K562 (cell line): ENCODE data around the gene CYTH1. TPM values are rescaled to one million over a fixed set of nuclear protein-coding genes. Genes with fewer than 3 reads are reported as not detected.

Experiments used
- DDX20 ChIP-seq: fragments of 450-650 bp; IDR thresholded peaks from 2 replicates; pipeline ENCODE4 v1.6.1; 2016; ENCODE audit warnings: missing genetic modification characterization, low read depth, mild to moderate bottlenecking, missing compliant biosample characterization, moderate library complexity
- SP2 ChIP-seq: IDR thresholded peaks from 2 replicates; pipeline ENCODE4 v1.6.1; 2011; ENCODE audit warnings: mild to moderate bottlenecking, low read depth, low read length, moderate library complexity; ENCODE audit not compliant: poor library complexity, severe bottlenecking; ENCODE audit errors: extremely low read depth
- STAG1 ChIP-seq: sonication (generic); formaldehyde crosslinking; IDR thresholded peaks from 2 replicates; pipeline ENCODE4 v1.5.0; 2020; ENCODE audit warnings: missing genetic modification reagents, borderline replicate concordance
- TBL1XR1 ChIP-seq, 2 experiments: IDR thresholded peaks; 2 replicates each; pipeline ENCODE4 v1.6.1; 2012; ENCODE audit warnings: improper control_type of control experiment in 2 of 2, low read length in 2 of 2, mild to moderate bottlenecking in 1 of 2
- YY1 ChIP-seq, 3 experiments: IDR thresholded peaks; 2 replicates each; pipeline ENCODE4 v1.6.1; 2011; ENCODE audit warnings: low read length in 2 of 3, mild to moderate bottlenecking in 2 of 3, moderate library complexity in 2 of 3, borderline replicate concordance in 1 of 3, control low read depth in 1 of 3, low read depth in 1 of 3; ENCODE audit not compliant: insufficient read depth in 3 of 3, insufficient replicate concordance in 2 of 3, control insufficient read depth in 1 of 3, insufficient read length in 1 of 3; ENCODE audit errors: extremely low read depth in 1 of 3
- ZNF124 ChIP-seq: sonication (generic); formaldehyde crosslinking; IDR thresholded peaks from 2 replicates; pipeline ENCODE4 v1.8.1; 2022; ENCODE audit warnings: missing genetic modification reagents
- ZNF165 ChIP-seq: fragments of 250-450 bp; sonication (Bioruptor Pico); IDR thresholded peaks from 2 replicates; pipeline ENCODE4 v1.4.0; 2020; ENCODE audit warnings: borderline replicate concordance
- ZNF551 ChIP-seq: fragments of 250-450 bp; sonication (Bioruptor Pico); IDR thresholded peaks from 2 replicates; pipeline ENCODE4 v1.5.0; 2021; ENCODE audit warnings: mild to moderate bottlenecking, moderate library complexity
- polyA plus RNA-seq, 8 experiments: library from polyadenylated mRNA; depleted of rRNA in 4 of 8; stranded (reverse) in 5 of 8; unstranded in 3 of 8; fragments of >200 nt; fragmentation: Nextera tagmentation in 2 of 8; fragmentation: Illumina TruSeq in 1 of 8; extraction: Ambion mirVana in 2 of 8; extraction: Trizol in 1 of 8; gene quantifications; 2 replicates each; pipeline versions ENCODE4 v1.2.1 to v1.2.3, GENCODE V29; 2011 to 2014; ENCODE audit warnings: inconsistent platforms in 1 of 8, missing spikeins in 1 of 8
- total RNA-seq, 7 experiments: library from RNA; depleted of rRNA in 6 of 7; stranded (reverse); fragments of >200 nt in 6 of 7; fragmentation: Illumina TruSeq in 2 of 7; extraction: Trizol in 2 of 7; gene quantifications; 2 replicates each; pipeline versions ENCODE4 v1.2.1 to v1.2.3, GENCODE V29; 2011 to 2021; ENCODE audit warnings: low replicate concordance in 1 of 7
- TF ChIP-seq, protein P1 (sequence below), 2 experiments: fragments of 250-450 bp in 1 of 2; fragments of 450-650 bp in 1 of 2; sonication (Bioruptor Pico) in 1 of 2; IDR thresholded peaks; 2 replicates each; pipeline versions ENCODE4 v1.6.1 to v1.8.0; 2016 to 2021; ENCODE audit warnings: mild to moderate bottlenecking in 2 of 2, moderate library complexity in 2 of 2, missing compliant biosample characterization in 1 of 2, missing genetic modification characterization in 1 of 2
- TF ChIP-seq, protein P2 (sequence below): sonication (generic); formaldehyde crosslinking; IDR thresholded peaks from 2 replicates; pipeline ENCODE4 v1.5.0; 2020; ENCODE audit warnings: missing genetic modification reagents
- TF ChIP-seq, protein P3 (sequence below), 2 experiments: fragments of 450-650 bp in 1 of 2; sonication (generic) in 1 of 2; formaldehyde crosslinking in 1 of 2; IDR thresholded peaks in 1 of 2; conservative IDR thresholded peaks in 1 of 2; 2 replicates each; pipeline versions ENCODE4 v1.6.1 to v1.8.1; 2016 to 2023; ENCODE audit warnings: mild to moderate bottlenecking in 2 of 2, moderate library complexity in 2 of 2, inconsistent platforms in 1 of 2, missing genetic modification reagents in 1 of 2

Gene CYTH1
- total and polyA plus RNA-seq, 9 of the 15 experiments (the other 6 are each of a cell fraction or from before 2014, with no cell fraction given), result 0.52 to 27.7 (median 16.8) TPM

DNA sequence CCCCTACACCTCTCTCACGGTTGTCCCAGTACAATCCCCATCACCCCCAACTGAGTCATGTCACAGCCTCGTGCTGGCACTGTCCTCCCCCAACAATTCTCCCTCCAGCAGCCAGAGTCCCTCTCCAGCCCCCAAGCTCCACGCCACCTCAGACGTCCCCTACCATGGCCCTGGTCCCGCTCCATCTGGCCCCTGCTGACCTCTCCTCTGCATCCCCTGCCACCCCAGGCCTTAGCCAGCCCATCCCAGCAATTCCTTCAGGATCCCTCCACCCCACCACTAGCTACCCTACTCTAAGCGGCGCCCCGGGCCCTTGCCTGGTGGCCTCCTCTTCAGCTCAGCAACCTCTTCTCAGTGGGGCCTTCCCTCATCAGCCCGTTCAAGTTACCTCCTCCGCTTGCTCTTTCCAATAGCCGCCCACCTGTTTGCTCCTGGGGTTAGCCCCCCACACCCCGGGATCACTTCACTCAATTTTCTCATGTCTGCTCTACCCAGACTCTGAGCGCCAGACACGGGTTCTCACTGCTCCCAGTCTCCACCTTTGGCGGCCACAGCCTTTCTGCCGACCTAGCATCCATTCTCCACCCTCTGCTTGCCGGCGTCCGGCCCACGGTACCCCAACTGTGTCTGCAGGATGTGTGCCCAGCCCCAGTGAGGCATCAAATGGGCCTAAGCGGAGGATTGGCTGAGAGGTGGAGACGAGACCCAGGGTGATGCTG lies 112.7 kb downstream of the CYTH1 start (continued):
- TF ChIP-seq, protein P1, sequence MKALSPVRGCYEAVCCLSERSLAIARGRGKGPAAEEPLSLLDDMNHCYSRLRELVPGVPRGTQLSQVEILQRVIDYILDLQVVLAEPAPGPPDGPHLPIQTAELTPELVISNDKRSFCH (CRISPR knock-in tag; IDR thresholded peaks at IDR 0.05), result no peak
- TF ChIP-seq, protein P1 (tag; IDR thresholded peaks at IDR 0.05), result no peak
- TF ChIP-seq YY1 (IDR thresholded peaks at IDR 0.05; ENCODE audit: borderline replicate concordance in 1 of 3, control insufficient read depth in 1 of 3, extremely low read depth in 1 of 3, insufficient read depth in 3 of 3, insufficient read length in 1 of 3, insufficient replicate concordance in 2 of 3, low read depth in 1 of 3, low read length in 2 of 3) (no peak), SP2 (no peak), ZNF124 (CRISPR knock-in tag) (no peak), ZNF551 (CRISPR knock-in tag) (no peak), DDX20 (tag) (no peak), ZNF165 (CRISPR knock-in tag) (no peak), STAG1 (CRISPR knock-in tag) (no peak), TBL1XR1 (IDR thresholded peaks at IDR 0.05; ENCODE audit: low read length in 2 of 2) (no peak)
- TF ChIP-seq, protein P2, sequence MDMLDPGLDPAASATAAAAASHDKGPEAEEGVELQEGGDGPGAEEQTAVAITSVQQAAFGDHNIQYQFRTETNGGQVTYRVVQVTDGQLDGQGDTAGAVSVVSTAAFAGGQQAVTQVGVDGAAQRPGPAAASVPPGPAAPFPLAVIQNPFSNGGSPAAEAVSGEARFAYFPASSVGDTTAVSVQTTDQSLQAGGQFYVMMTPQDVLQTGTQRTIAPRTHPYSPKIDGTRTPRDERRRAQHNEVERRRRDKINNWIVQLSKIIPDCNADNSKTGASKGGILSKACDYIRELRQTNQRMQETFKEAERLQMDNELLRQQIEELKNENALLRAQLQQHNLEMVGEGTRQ (CRISPR knock-in tag), result no peak
- TF ChIP-seq, protein P3, sequence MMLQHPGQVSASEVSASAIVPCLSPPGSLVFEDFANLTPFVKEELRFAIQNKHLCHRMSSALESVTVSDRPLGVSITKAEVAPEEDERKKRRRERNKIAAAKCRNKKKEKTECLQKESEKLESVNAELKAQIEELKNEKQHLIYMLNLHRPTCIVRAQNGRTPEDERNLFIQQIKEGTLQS (IDR thresholded peaks at IDR 0.05), result no peak
- TF ChIP-seq, protein P3 (CRISPR knock-in tag; conservative IDR thresholded peaks at IDR 0.05), result no peak
